Measurements from ENCODE around the gene MYRIP.

DNA sequence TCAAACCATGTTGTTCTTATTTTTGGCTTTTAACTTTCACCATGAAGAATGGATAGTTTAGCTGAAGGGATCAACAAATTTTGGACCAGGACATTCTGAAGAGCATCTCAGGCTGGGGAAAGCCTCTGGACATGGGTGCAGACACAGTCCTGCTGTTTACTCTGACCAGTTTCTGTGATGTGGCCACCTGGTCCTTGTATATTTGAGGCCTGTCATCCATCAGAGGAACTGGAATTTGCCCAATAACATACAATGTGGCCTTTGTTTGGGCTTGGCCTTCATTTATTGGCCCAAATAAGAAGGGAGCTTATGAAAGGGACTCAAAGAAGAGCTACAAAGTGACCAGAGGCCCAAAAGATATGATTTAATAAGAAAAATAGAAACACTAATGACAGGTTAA is 127.9 kb downstream of the MYRIP start:
- TF ChIP-seq, protein P1, sequence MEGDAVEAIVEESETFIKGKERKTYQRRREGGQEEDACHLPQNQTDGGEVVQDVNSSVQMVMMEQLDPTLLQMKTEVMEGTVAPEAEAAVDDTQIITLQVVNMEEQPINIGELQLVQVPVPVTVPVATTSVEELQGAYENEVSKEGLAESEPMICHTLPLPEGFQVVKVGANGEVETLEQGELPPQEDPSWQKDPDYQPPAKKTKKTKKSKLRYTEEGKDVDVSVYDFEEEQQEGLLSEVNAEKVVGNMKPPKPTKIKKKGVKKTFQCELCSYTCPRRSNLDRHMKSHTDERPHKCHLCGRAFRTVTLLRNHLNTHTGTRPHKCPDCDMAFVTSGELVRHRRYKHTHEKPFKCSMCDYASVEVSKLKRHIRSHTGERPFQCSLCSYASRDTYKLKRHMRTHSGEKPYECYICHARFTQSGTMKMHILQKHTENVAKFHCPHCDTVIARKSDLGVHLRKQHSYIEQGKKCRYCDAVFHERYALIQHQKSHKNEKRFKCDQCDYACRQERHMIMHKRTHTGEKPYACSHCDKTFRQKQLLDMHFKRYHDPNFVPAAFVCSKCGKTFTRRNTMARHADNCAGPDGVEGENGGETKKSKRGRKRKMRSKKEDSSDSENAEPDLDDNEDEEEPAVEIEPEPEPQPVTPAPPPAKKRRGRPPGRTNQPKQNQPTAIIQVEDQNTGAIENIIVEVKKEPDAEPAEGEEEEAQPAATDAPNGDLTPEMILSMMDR (IDR thresholded peaks at IDR 0.05) = no peak
- no peak for TF ChIP-seq POLR2A (IDR thresholded peaks at IDR 0.05)
- TF ChIP-seq POLR2AphosphoS5 (IDR thresholded peaks at IDR 0.05) = no peak
